HG03175 (cell line): ENCODE results near the gene DCST2.

Experiments used
- ATAC-seq: cut with Tn5 transposase; IDR thresholded peaks from one replicate; pipeline ENCODE4 v1.9.1; 2021; ENCODE audit warnings: mild to moderate bottlenecking, moderate library complexity; ENCODE audit not compliant: unreplicated experiment

DCST2 gene

DNA sequence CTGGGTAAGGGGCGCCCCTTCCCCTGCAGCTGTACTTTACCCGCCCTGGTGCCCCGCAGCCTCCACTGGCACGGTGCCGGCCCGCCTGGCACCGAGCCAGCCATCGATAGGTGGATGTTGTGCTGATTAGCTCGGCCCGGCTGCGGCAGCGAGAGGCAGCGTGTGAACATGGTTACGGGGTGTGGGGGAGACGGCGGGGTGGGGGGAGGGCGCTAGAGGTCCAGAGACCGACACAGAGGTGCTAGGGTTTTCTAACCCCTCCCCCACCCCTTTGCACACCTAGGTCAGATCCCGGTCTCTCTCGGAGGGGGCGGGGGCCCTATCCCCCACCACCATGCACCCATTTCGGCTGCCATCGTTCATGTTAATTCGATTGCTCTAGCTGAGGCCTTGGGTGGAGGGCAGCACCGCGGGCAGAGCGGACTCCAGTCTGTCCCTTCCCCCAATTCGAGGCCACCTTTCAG, 36.6 kb upstream of the DCST2 start:
- no peak for ATAC-seq

DNA sequence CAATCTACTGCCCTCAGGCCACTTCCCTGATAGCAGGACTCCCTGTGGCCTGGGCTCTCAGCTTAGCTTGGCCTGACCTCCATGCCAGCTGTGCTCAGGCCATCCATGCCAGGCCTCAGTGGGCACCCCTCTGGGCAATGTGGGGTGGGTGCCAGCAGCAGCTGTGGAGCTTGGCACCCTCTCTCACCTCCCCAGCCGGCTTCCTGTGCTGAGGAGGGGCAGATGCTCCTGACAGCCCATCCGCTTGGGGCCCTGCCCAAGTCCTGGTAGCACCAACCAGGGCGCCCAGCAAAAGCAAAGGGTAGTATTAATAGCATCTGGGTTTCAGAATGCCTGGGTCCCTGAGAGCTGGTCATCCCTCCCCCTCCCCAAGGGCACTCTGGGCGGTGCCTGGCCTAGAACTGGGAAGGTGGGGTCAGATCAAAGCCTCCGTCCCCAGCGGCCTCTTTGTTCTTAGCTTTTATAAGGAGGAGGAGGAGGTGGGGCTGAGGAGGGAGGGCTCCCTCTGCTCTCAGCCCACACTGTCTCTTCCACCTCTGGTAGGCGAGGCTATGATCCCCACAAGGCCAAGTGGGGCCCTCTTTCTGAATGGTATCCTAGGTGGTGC, 36.1 kb upstream of the DCST2 start:
- ATAC-seq: no peak

DNA sequence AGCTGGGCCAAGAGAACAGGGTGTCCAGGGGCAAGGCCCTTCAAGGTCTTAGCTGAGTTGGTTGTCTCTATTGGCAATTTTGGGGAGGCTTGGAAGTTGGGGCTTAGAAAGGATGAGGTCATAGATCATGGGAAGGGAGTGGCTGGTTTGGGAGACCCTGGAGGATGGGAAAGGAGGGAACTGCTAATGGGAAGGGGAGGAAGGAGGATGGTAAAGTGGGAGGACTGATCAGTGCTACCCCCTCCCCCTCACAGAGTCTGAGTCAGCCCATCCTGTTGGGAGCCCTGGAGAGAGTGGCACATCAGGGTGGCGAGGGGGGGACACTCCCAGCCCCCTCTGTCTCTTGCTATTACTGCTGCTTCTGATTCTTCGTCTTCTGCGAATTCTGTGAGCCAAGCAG, 35.0 kb upstream of the DCST2 start:
- ATAC-seq: no peak

DNA sequence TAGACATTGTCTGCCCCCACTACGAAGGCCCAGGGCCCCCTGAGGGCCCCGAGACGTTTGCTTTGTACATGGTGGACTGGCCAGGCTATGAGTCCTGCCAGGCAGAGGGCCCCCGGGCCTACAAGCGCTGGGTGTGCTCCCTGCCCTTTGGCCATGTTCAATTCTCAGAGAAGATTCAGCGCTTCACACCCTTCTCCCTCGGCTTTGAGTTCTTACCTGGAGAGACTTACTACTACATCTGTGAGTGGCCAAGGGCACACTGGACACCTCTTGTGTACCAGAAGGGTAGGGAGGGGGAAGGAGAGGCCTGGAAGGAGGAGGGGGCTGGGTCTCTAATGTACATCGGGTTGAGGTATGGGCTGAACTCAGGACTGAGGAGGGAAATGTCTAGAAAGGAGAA, 33.2 kb upstream of the DCST2 start:
- ATAC-seq: no peak

DNA sequence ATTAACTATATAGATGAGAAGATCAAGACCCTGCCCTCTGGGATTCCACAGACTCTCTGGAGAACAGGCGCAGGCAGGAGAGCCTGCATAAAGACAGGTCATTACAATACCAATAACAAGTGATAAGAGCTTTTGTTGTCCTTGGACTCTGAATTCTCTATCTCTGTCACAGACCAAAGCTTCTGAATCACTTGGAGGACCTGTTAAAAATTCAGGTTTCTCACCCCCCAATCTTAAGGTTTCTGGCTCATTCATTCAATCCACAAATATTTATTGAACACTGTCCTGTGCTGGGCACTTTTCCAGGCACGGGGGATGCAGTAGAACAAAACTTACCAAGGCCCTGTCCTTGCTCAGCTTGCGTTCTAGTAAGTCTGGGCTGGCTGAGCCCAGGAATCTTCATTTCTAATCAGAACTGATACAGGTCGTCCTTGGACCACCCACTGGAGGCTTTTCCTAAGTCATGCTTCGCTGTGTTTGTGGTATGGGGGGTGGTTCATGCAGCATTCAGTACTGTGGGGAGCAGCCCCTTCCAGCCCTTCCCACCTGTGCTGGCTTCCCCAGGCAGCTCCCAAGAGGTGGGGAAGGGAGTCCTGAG, 31.4 kb upstream of the DCST2 start:
- ATAC-seq: no peak

DNA sequence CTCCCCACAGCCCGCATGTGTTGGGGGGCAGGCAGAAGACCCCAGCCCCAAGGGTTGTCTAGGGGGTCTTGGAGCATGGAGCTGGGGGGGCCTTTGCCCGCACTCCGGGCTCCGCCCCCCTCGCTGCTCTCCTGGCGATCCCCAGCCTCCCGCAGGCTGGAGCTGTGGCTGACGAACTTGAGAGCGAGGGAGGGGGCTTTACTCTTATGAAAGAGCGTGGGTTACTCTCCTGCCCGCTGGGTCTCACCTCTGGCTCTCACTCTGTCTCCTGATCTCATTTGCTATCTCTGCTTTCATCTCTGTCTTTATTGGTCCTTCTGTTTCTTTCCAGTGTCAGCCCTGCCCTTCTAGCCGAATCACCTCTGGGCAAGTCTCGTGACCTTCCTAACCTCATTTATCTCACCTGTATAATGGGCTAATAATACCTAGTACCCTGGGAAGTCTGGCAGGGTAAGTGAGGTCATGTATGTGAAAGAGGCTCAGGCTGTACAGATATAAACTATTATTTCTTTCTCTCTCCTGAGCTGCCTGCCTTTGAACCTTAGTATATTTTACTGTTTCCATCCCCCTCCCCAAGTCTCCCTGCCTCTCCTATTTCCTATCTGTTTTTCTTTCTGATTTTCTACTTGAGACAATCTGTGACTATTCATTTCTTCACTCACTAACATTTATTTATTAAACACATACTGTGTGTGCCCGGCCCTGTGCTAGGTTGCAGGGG, 30.7 kb upstream of the DCST2 start:
- ATAC-seq: no peak

DNA sequence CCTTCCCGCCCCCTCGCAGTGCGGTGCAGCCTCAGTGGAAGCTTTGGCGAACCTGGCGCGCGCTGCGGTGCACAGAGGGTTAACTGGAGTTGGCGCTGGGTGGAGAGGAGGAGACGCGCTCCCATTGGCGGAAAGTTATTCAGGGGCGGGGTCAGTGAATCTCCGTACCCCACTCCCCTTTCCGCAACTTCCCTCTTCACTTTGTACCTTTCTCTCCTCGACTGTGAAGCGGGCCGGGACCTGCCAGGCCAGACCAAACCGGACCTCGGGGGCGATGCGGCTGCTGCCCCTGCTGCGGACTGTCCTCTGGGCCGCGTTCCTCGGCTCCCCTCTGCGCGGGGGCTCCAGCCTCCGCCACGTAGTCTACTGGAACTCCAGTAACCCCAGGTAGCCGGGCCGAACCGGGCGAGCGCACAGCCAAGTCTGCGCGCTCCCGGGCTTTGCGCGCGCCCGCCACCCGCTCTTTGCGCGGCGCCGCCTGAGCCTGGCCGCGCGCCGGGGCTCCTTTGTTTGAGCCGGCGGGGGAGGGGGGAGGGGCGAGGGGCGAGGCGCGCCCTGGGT, 30.0 kb upstream of the DCST2 start, which contains the start of gene EFNA4:
EFNA4 (plus strand) TSS at position 191 of the 561 bp plus-strand sequence; CDS start at position 275, 84 bp downstream.
- ATAC-seq: peak; percentile 76

DNA sequence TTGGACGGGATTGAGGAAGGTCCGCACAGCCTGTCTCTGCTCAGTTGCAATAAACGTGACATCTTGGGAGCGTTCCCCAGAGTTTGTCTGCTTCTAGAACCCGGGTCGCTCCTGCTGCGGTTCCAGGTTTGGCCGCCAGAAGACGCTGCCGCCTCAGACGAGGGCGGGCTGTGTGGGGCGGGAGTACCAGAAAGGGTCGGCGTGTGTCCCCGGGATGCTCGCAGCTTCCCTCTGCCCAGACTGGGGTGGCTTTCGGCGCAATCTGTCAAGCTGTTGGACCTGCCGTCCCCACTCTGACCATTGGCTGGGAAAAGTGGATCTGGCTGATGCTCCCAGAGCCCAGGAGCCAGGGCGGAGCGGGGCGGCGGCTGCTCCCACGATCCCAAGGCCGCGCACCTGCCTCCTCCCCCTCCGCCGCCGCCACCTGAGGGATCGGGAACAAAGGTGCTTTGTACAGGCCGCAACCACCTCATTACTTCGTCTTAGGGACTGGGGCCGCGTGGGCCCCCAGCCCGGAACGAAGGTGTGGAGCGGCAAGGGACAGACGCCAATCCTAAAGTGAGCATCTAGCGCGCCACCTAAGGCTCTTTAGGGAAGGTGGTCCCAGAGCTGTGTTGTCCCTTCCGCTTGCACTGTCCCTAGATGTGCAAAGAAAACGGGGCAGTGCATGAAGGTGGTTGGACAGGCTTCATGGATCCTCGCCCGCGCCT, 29.3 kb upstream of the DCST2 start:
- ATAC-seq: no peak

DNA sequence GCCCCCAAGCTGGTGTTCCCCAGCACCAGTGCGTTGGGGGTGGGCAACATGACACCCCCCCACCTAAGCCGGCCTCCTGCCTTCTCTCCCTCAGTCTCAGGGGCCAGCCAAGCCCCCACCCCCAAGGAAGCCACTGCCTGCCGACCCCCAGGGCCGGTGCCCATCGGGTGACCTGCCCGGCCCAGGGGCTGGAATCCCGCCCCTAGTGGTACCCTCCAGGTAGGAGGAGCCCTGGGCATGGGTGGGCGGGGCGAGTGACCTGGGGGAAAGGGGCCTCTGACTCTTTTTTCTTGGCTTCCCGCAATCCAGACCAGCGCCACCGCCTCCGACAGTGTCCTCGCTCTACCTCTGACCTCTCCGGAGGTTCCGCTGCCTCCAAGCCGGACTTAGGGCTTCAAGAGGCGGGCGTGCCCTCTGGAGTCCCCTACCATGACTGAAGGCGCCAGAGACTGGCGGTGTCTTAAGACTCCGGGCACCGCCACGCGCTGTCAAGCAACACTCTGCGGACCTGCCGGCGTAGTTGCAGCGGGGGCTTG, 28.6 kb upstream of the DCST2 start:
- ATAC-seq: no peak

DNA sequence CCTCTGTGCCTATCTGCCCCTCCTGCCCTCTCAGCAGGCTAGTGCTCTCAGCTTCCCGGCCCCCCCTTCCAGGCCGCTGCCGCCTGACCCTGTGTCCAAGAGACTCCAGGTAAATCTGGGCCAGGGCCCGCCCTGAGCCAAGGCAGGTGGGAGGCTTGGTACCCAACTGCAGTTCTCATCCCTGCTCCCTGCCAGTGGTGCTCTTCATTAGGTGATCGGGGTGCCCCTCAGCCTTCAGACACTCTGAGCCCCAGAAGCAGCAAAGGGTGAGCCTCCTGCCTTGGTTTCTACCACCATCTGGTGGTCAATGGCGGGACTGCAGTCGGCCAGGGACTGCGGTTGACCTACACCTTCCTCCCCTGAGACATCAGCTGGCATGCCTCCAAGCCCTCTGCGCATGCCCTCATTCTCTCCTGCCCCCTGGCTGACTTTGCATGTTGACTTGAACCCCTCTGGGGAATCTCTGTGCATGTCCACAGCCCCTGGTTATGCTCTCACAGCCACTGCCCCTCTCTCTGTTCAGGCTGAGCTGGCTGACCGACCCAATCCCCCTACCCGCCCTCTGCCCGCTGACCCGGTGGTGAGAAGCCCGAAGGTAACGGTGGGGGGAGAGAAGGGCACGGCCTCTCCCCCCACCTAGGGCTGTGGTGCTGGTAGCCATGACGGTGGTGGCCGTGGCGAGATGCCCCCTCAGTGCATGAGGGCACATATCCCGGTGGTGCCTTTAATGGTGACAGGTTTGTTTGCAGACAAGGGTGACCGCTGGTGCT, 28.0 kb upstream of the DCST2 start:
- ATAC-seq: peak; percentile 48

DNA sequence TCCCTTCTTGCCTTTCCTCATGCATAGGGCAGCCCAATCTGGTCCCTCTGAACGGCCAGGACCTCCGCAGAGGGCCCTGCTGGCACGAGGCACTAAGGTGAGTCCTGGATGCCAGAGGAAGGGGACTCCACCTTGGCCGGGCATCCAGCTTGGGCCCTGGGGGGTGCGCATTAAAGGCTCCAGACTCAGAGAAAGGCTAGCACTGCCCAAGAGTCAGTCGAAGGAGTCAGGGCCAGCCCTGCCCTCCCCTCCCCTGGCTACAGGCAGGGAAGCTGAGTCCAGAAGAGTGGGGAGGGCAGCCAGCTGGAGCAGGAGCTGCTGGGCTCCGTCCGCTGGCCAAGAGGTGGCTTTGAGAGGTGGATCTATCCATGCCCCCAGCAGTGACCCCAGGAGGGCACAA, 27.2 kb upstream of the DCST2 start:
- no peak for ATAC-seq

DNA sequence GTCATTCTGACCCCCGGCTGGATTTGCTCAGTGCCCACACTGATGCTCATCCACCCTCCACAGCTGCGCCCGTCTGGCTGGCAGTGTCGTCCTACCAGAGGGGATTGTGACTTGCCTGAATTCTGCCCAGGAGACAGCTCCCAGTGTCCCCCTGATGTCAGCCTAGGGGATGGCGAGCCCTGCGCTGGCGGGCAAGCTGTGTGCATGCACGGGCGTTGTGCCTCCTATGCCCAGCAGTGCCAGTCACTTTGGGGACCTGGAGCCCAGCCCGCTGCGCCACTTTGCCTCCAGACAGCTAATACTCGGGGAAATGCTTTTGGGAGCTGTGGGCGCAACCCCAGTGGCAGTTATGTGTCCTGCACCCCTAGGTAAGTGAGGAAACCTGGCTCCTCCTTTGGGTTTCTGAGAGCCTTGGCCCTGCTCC, 24.2 kb upstream of the DCST2 start:
- no peak for ATAC-seq

DNA sequence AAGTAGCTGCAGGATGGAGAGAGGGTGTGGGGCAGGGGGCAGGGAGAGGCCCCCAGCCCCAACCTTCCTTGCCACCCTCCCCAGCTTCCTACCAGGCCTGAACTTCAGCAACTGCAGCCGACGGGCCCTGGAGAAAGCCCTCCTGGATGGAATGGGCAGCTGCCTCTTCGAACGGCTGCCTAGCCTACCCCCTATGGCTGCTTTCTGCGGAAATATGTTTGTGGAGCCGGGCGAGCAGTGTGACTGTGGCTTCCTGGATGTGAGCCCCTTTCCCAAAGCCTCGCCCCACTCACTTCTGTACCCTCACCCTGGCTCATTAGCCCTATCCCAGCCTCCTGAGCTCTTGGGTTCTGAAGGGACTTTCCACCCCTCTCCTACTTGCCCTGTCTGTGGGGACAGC, 23.5 kb upstream of the DCST2 start:
- ATAC-seq: no peak

DNA sequence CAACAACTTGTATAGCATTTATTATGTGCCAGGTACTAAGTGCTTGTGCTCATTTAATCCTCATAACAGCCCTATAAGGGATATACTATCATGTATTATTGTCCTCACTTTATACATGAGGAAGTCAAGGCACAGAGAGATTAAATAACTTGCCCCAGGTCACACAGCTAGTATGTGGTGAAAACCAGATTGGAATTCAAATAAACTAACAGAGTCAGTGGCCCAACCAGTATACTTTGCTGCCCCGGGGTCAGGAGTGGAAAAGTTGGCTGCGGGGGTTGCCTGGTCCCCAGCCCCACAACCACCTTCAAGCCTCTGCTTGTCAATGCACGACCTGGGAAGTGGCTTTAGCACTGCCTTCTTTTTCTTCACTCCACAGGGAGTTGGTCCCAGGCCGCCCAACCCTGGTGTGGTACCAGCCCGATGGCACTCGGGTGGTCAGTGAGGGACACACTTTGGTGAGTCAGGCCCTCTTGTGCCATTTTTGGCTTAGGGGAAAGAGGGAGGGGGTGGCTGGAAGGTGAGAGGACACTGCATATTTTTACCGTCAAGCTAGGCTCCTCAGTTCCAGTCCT, 20.0 kb upstream of the DCST2 start:
- no peak for ATAC-seq

DNA sequence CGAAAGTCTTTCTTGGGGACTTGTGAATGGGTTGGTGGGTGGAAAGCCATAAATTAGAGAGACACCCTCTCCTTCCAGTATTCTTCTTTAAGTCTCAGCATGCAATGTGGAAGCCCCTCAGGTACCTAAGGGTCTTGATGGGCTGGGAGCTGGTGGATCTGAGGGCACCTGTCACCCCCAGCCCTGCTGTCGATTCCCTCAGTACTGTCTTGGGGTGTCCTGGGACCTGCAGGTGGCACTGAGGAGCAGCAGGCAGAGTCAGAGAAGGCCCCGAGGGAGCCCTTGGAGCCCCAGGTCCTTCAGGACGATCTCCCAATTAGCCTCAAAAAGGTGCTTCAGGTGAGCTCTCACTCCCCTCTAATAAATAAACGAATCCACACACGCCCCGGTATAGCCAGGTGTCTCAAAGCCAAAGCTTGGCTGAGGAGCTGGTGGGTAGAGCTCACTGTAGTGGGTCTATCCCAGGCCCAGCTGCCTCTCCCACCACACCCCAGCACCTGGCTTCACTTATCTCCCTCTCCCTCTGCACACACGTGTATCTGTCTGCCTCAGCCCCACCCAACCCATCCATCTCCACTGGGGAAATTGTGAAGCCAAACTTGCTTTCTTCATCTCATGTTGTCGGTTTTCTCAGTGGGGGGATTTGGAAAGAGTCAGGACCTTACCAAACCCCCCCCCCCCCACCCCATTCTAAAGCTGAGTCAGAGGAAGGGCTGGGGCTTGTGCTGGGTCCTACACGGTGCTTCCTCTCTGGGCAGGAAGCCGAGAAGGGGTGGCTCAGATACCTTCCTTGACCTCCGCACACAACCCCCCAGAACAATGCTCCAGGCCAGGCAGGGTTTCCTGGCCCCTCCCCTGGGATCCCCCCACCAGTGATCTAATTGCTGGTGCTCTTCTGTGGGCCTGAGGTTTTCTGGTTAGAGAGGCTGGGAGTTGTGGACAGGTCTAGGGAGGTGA, 19.1 kb upstream of the DCST2 start:
- no peak for ATAC-seq

DNA sequence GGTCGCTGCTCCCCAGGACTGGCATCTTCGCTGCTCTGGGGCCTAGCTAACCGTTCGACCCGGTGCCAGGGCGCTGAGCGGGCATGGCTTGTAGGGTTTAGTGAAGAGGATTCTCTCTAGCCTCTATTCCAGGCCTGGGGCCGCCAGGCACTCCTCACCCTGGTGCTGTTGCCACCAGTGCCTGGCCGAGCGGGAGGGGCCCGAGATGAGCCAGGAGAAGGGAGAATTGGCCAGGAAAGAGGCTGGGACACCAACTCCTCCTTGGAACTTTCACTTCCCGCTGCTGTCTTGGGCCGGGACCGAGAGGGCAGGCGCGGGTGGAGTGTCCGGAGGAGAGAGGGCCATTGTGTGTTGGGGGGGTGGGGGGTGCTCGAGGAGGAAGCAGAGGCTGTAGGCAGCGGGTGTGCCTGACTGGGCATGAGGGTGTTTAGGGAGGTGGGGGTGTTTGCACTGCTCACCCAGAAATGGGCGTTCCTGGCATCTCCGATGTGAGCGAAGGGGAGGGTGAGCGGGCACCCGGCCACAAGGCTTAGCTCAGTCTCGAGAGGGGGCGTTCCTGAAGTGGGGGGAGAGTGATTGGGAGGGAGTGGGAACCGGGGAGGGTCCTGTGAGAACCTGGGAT, 18.3 kb upstream of the DCST2 start:
- no peak for ATAC-seq

DNA sequence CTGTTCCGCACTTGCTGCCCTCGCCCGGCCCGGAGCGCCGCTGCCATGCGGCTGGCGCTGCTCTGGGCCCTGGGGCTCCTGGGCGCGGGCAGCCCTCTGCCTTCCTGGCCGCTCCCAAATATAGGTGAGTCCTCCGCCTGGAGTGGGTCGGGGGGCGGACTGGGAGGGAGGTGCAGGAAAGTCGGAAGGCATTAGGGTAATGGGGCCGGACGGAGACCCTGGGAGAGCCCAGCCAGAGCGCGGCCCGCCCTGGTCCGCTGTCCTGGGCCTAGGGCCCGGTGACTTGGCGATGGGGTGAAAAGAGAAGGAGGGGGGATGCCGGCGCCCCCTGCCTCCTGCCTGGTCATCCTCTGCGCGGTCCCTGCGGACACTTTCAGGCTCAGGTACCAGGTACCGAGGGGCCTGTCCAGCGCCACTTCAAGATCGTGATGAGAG, 17.8 kb upstream of the DCST2 start:
- no peak for ATAC-seq
